SK-N-SH treated with all-trans-retinoic acid at 6 μM for 48 hours (cell line): Measurements from ENCODE around the gene FGF11.

Experiments used
- ATAC-seq: fragments of 200-7000 bp; cut with Tn5 transposase; 3 replicates; pipeline ENCODE4 v1.9.1; 2020; ENCODE audit warnings: mild to moderate bottlenecking, moderate library complexity
- ARNTL ChIP-seq: fragments of 450-650 bp; formaldehyde crosslinking; IDR thresholded peaks from 2 replicates; pipeline ENCODE4 v1.5.0; 2020; ENCODE audit warnings: low read depth, mild to moderate bottlenecking, moderate library complexity, borderline replicate concordance
- BACH2 ChIP-seq: fragments of 250-450 bp; sonication (Bioruptor Pico); IDR thresholded peaks from 2 replicates; pipeline ENCODE4 v1.9.0; 2021; ENCODE audit warnings: mild to moderate bottlenecking, borderline replicate concordance
- CREB5 ChIP-seq: fragments of 250-450 bp; sonication (Bioruptor Pico); IDR thresholded peaks from 2 replicates; pipeline ENCODE4 v1.5.1; 2020; ENCODE audit warnings: low read depth, mild to moderate bottlenecking, moderate library complexity
- CSRNP3 ChIP-seq: fragments of 250-450 bp; sonication (Bioruptor Pico); IDR thresholded peaks from 2 replicates; pipeline ENCODE4 v1.5.1; 2021; ENCODE audit warnings: mild to moderate bottlenecking, moderate library complexity
- GLIS3 ChIP-seq: fragments of 250-450 bp; sonication (Bioruptor Pico); IDR thresholded peaks from 2 replicates; pipeline ENCODE4 v1.5.0; 2020; ENCODE audit warnings: mild to moderate bottlenecking, moderate library complexity
- ISL1 ChIP-seq: fragments of 250-450 bp; sonication (Bioruptor Pico); IDR thresholded peaks from 2 replicates; pipeline ENCODE4 v2.1.2; 2022; ENCODE audit warnings: mild to moderate bottlenecking, moderate library complexity
- OSR1 ChIP-seq: fragments of 250-450 bp; sonication (Bioruptor Pico); IDR thresholded peaks from 2 replicates; pipeline ENCODE4 v1.8.0; 2022; ENCODE audit warnings: moderate library complexity, mild to moderate bottlenecking, inconsistent platforms
- PATZ1 ChIP-seq: fragments of 250-450 bp; sonication (Bioruptor Pico); IDR thresholded peaks from 2 replicates; pipeline ENCODE4 v1.8.0; 2020; ENCODE audit warnings: mild to moderate bottlenecking, moderate library complexity, borderline replicate concordance
- POU6F1 ChIP-seq: fragments of 250-450 bp; sonication (Bioruptor Pico); IDR thresholded peaks from 2 replicates; pipeline ENCODE4 v1.8.0; 2021; ENCODE audit warnings: low read depth, mild to moderate bottlenecking, moderate library complexity, borderline replicate concordance
- PPARA ChIP-seq: fragments of 250-450 bp; sonication (Bioruptor Pico); IDR thresholded peaks from 2 replicates; pipeline ENCODE4 v1.5.0; 2020; ENCODE audit warnings: mild to moderate bottlenecking, borderline replicate concordance
- RARB ChIP-seq: fragments of 250-450 bp; sonication (Bioruptor Pico); IDR thresholded peaks from 2 replicates; pipeline ENCODE4 v1.8.0; 2021; ENCODE audit warnings: mild to moderate bottlenecking, moderate library complexity
- SNAI2 ChIP-seq: fragments of 250-450 bp; sonication (Bioruptor Pico); IDR thresholded peaks from 2 replicates; pipeline ENCODE4 v1.5.0; 2020; ENCODE audit warnings: mild to moderate bottlenecking, moderate library complexity
- TCF4 ChIP-seq: fragments of 250-450 bp; sonication (Bioruptor Pico); IDR thresholded peaks from 2 replicates; pipeline ENCODE4 v1.8.0; 2021; ENCODE audit warnings: mild to moderate bottlenecking, moderate library complexity, borderline replicate concordance
- TSHZ2 ChIP-seq: fragments of 250-450 bp; sonication (Bioruptor Pico); IDR thresholded peaks from 2 replicates; pipeline ENCODE4 v1.5.0; 2020; ENCODE audit warnings: mild to moderate bottlenecking, moderate library complexity
- ZC3H10 ChIP-seq: fragments of 250-450 bp; sonication (Bioruptor Pico); IDR thresholded peaks from 2 replicates; pipeline ENCODE4 v1.5.1; 2021; ENCODE audit warnings: mild to moderate bottlenecking, moderate library complexity
- ZFP3 ChIP-seq: fragments of 250-450 bp; sonication (Bioruptor Pico); IDR thresholded peaks from 2 replicates; pipeline ENCODE4 v1.5.0; 2020; ENCODE audit warnings: mild to moderate bottlenecking, moderate library complexity
- ZFP30 ChIP-seq: fragments of 450-650 bp; formaldehyde crosslinking; IDR thresholded peaks from 2 replicates; pipeline ENCODE4 v1.5.0; 2022; ENCODE audit warnings: mild to moderate bottlenecking, moderate library complexity
- ZNF565 ChIP-seq: fragments of 450-650 bp; formaldehyde crosslinking; conservative IDR thresholded peaks from 2 replicates; pipeline ENCODE4 v1.5.0; 2020; ENCODE audit warnings: low read depth, mild to moderate bottlenecking, moderate library complexity
- ZNF70 ChIP-seq: fragments of 450-650 bp; formaldehyde crosslinking; IDR thresholded peaks from 2 replicates; pipeline ENCODE4 v1.5.0; 2020; ENCODE audit warnings: mild to moderate bottlenecking, moderate library complexity
- ZNF8 ChIP-seq: fragments of 450-650 bp; formaldehyde crosslinking; IDR thresholded peaks from 2 replicates; pipeline ENCODE4 v1.5.0; 2020; ENCODE audit warnings: mild to moderate bottlenecking, moderate library complexity

FGF11 gene

GRCh38 chr17:7407485-7408251, 31.6 kb upstream of the FGF11 start, which contains the start of gene NLGN2:
TSS of gene NLGN2 (plus strand) at chr17:7407845. CDS start at chr17:7408256, 411 bp downstream.
- no peak for ATAC-seq

More at GRCh38 chr17:7407485-7408251, 31.6 kb upstream of the FGF11 start, which contains the start of gene NLGN2:
- TF ChIP-seq ZFP3 (CRISPR knock-in tag): no peak
- no peak for TF ChIP-seq CREB5 (CRISPR knock-in tag)
- no peak for TF ChIP-seq ZFP30
- no peak for TF ChIP-seq ZNF70 (CRISPR knock-in tag)
- TF ChIP-seq GLIS3 (CRISPR knock-in tag): no peak
- no peak for TF ChIP-seq ARNTL (CRISPR knock-in tag)
- no peak for TF ChIP-seq BACH2 (CRISPR knock-in tag)
- TF ChIP-seq PATZ1: no peak
- no peak for TF ChIP-seq ZC3H10 (CRISPR knock-in tag)
- TF ChIP-seq ISL1 (CRISPR knock-in tag): no peak
- no peak for TF ChIP-seq PPARA (CRISPR knock-in tag)
- no peak for TF ChIP-seq ZNF565 (CRISPR knock-in tag)
- TF ChIP-seq SNAI2 (CRISPR knock-in tag): no peak
- no peak for TF ChIP-seq TSHZ2 (CRISPR knock-in tag)
- TF ChIP-seq POU6F1 (CRISPR knock-in tag): no peak
- no peak for TF ChIP-seq RARB (CRISPR knock-in tag)
- TF ChIP-seq ZNF8 (CRISPR knock-in tag): no peak
- TF ChIP-seq CSRNP3: no peak
- TF ChIP-seq TCF4 (CRISPR knock-in tag): no peak
- no peak for TF ChIP-seq OSR1 (CRISPR knock-in tag)
